Fibroblast of the aortic adventitia (primary cell): ENCODE results near the gene ISG20L2. TPM values are rescaled to one million over a fixed set of nuclear protein-coding genes. Genes with fewer than 3 reads are reported as not detected.

Source experiments
- DNase-seq: peaks from one replicate; pipeline ENCODE4 v3.0.0-alpha.2; 2010; ENCODE audit warnings: low read depth
- H3K4me3 ChIP-seq: 2 replicates; pipeline ENCODE4 v1.5.1; 2011; ENCODE audit warnings: low read depth, mild to moderate bottlenecking, control low read depth, low read length, moderate library complexity
- CTCF ChIP-seq: IDR thresholded peaks from 2 replicates; pipeline ENCODE4 v1.5.1; 2011; ENCODE audit warnings: mild to moderate bottlenecking, low read length, control low read depth, inconsistent platforms; ENCODE audit not compliant: insufficient read depth
- total RNA-seq: library from RNA; depleted of rRNA; stranded (reverse); fragments of >200 nt; gene quantifications from 2 replicates; pipeline ENCODE4 v1.2.3, GENCODE V29; 2012; ENCODE audit warnings: low replicate concordance

ISG20L2 gene
- total RNA-seq, 1 donor, result 27.4 TPM

- peak; percentile 87 for DNase-seq
- H3K4me3 ChIP-seq, result peak overlapping the region; percentile 34
- TF ChIP-seq CTCF, result peak; percentile 97
Observed at GRCh38 chr1:156689035-156689952, 39.3 kb downstream of the ISG20L2 start.

GRCh38 chr1:156684227-156684782, 44.3 kb downstream of the ISG20L2 start:
- peak; percentile 19 for TF ChIP-seq CTCF
- peak; percentile 51 for DNase-seq
- no peak overlapping the region for H3K4me3 ChIP-seq

- TF ChIP-seq CTCF, result peak; percentile 13
- H3K4me3 ChIP-seq, result no peak overlapping the region
- no peak for DNase-seq
Observed at GRCh38 chr1:156682166-156682890, 46.2 kb downstream of the ISG20L2 start.

GRCh38 chr1:156681196-156681960, 47.2 kb downstream of the ISG20L2 start:
- no peak for TF ChIP-seq CTCF
- DNase-seq, result no peak
- no peak overlapping the region for H3K4me3 ChIP-seq

- no peak overlapping the region for H3K4me3 ChIP-seq
- no peak for DNase-seq
- no peak for TF ChIP-seq CTCF
Observed at GRCh38 chr1:156680056-156680455, 48.5 kb downstream of the ISG20L2 start.
